HL-60 (cell line): ENCODE results near the gene RUNX2.

ENCODE experiments used
- DNase-seq, 2 experiments: peaks; one replicate each; pipeline ENCODE4 v3.0.0-alpha.2; 2010 to 2020; ENCODE audit warnings: low read depth in 1 of 2, low spot score in 1 of 2
- H3K27ac ChIP-seq: fragments of 250-450 bp; sonication (Bioruptor Pico); replicated peaks from 2 replicates; pipeline ENCODE4 v1.5.1; 2020; ENCODE audit warnings: mild to moderate bottlenecking, moderate library complexity
- H3K27me3 ChIP-seq: fragments of 250-450 bp; sonication (Bioruptor Pico); 2 replicates; pipeline ENCODE4 v1.5.1; 2021; ENCODE audit warnings: mild to moderate bottlenecking, moderate library complexity; ENCODE audit not compliant: insufficient read depth, poor library complexity, severe bottlenecking
- H3K4me3 ChIP-seq: replicated peaks from 2 replicates; pipeline ENCODE4 v1.5.1; 2011; ENCODE audit warnings: mild to moderate bottlenecking, control low read depth, low read length; ENCODE audit not compliant: insufficient read depth
- GABPA ChIP-seq: IDR thresholded peaks from 2 replicates; pipeline ENCODE4 v1.6.1; 2012; ENCODE audit warnings: low read depth
- POLR2AphosphoS5 ChIP-seq: IDR thresholded peaks from 2 replicates; pipeline ENCODE4 v1.6.1; 2012; ENCODE audit warnings: low read depth
- SPI1 ChIP-seq: IDR thresholded peaks from 2 replicates; pipeline ENCODE4 v1.6.1; 2012; ENCODE audit warnings: low read depth, mild to moderate bottlenecking, borderline replicate concordance
- TF ChIP-seq, protein P1 (sequence below): IDR thresholded peaks from 2 replicates; pipeline ENCODE4 v1.6.1; 2012; ENCODE audit warnings: low read depth; ENCODE audit not compliant: insufficient replicate concordance
- TF ChIP-seq, protein P2 (sequence below): IDR thresholded peaks from one replicate; pipeline ENCODE4 v1.5.1; 2011; ENCODE audit warnings: low read length, control low read depth, inconsistent platforms; ENCODE audit not compliant: insufficient read depth

RUNX2 gene

DNA sequence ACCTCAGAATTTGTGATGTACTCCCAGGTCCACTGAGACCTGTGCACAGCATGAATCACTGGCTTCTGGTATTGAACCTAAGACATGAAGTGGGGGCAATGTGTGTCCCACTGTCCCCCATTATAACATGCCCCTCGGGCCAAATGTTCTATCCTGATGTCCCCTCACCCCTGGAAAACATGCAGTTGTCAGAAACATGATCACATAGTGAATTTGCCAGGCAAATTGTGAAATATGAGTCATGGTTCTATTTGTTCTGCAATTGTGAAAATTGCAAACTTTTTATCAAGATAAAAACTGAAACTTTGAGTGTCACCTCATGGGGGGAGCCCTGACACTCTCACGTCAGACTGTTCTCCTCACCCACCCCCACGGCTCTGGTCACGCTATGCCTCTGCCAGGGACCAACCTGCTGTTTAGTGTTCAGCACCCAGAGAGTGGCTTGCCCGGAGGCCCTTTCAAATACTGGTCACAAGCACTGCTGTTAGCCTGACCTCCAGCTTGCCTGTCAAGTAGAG lies 382.2 kb downstream of the RUNX2 start:
- peak; percentile 60 to 84 for DNase-seq
- Histone ChIP-seq H3K27ac (peak overlapping the region; percentile 58), H3K4me3 (no peak overlapping the region), H3K27me3 (no peaks in the 10 kb centered on the region)
- TF ChIP-seq POLR2AphosphoS5 (peak; percentile 44; the same call in 1 of the 2 replicates), SPI1 (no peak)
- TF ChIP-seq, protein P1, sequence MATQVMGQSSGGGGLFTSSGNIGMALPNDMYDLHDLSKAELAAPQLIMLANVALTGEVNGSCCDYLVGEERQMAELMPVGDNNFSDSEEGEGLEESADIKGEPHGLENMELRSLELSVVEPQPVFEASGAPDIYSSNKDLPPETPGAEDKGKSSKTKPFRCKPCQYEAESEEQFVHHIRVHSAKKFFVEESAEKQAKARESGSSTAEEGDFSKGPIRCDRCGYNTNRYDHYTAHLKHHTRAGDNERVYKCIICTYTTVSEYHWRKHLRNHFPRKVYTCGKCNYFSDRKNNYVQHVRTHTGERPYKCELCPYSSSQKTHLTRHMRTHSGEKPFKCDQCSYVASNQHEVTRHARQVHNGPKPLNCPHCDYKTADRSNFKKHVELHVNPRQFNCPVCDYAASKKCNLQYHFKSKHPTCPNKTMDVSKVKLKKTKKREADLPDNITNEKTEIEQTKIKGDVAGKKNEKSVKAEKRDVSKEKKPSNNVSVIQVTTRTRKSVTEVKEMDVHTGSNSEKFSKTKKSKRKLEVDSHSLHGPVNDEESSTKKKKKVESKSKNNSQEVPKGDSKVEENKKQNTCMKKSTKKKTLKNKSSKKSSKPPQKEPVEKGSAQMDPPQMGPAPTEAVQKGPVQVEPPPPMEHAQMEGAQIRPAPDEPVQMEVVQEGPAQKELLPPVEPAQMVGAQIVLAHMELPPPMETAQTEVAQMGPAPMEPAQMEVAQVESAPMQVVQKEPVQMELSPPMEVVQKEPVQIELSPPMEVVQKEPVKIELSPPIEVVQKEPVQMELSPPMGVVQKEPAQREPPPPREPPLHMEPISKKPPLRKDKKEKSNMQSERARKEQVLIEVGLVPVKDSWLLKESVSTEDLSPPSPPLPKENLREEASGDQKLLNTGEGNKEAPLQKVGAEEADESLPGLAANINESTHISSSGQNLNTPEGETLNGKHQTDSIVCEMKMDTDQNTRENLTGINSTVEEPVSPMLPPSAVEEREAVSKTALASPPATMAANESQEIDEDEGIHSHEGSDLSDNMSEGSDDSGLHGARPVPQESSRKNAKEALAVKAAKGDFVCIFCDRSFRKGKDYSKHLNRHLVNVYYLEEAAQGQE, result peak; percentile 14

DNA sequence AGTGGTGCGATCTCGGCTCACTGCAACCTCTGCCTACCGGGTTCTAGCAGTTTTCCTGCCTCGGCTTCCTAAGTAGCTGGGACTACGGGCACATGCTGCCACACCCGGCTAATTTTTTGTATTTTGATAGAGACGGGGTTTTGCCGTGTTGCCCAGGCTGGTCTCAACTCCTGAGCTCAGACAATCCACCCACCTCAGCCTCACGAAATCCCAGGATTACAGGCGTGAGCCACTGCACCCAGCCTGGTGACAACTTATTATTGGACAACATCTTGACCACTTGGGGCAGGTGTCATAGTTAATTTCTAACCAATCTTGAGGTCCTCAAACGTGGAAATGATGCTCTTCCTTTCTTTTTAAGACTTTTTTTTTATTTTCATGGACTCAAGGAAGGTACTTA lies 383.9 kb downstream of the RUNX2 start:
- no peak for DNase-seq
- Histone ChIP-seq H3K27ac (peak overlapping the region; percentile 36), H3K27me3 (no peaks in the 10 kb centered on the region), H3K4me3 (no peak overlapping the region)
- TF ChIP-seq, protein P2, sequence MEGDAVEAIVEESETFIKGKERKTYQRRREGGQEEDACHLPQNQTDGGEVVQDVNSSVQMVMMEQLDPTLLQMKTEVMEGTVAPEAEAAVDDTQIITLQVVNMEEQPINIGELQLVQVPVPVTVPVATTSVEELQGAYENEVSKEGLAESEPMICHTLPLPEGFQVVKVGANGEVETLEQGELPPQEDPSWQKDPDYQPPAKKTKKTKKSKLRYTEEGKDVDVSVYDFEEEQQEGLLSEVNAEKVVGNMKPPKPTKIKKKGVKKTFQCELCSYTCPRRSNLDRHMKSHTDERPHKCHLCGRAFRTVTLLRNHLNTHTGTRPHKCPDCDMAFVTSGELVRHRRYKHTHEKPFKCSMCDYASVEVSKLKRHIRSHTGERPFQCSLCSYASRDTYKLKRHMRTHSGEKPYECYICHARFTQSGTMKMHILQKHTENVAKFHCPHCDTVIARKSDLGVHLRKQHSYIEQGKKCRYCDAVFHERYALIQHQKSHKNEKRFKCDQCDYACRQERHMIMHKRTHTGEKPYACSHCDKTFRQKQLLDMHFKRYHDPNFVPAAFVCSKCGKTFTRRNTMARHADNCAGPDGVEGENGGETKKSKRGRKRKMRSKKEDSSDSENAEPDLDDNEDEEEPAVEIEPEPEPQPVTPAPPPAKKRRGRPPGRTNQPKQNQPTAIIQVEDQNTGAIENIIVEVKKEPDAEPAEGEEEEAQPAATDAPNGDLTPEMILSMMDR, result no peak
- TF ChIP-seq SPI1 (no peak), POLR2AphosphoS5 (no peak)

DNA sequence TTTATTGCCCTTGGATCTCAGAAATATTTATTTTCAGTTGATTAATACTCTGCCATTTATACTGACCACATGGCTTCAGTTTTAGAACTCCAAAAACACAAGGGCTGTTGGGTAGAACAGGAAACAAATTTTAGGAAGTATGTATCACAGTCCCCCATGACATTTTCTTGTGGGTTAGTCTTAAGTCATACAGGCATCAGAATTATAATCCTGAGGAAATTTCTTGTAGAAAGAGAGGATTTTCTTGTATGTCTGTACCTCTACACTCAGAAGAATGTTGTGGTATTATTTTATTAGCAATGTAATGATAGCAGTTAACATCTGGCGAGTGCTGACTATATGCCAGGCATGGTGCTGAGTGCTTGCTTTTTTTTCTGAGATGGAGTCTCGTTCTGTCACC lies 384.7 kb downstream of the RUNX2 start:
- DNase-seq, result no peak
- no peak for TF ChIP-seq POLR2AphosphoS5
- TF ChIP-seq, protein P2, result no peak
- TF ChIP-seq, protein P1, result no peak
- TF ChIP-seq SPI1, result no peak
- TF ChIP-seq GABPA, result no peak
- peak overlapping the region; percentile 36 for H3K27ac ChIP-seq
- no peaks in the 10 kb centered on the region for H3K27me3 ChIP-seq
- no peak overlapping the region for H3K4me3 ChIP-seq
